ENCODE measurements around the gene ASIP.
"Not testable (repeated sequence)": the region's sequence is repeated elsewhere in the genome, so short reads cannot be mapped to it uniquely, and the experiment has no call there.

Gene ASIP, protein sequence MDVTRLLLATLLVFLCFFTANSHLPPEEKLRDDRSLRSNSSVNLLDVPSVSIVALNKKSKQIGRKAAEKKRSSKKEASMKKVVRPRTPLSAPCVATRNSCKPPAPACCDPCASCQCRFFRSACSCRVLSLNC

DNA sequence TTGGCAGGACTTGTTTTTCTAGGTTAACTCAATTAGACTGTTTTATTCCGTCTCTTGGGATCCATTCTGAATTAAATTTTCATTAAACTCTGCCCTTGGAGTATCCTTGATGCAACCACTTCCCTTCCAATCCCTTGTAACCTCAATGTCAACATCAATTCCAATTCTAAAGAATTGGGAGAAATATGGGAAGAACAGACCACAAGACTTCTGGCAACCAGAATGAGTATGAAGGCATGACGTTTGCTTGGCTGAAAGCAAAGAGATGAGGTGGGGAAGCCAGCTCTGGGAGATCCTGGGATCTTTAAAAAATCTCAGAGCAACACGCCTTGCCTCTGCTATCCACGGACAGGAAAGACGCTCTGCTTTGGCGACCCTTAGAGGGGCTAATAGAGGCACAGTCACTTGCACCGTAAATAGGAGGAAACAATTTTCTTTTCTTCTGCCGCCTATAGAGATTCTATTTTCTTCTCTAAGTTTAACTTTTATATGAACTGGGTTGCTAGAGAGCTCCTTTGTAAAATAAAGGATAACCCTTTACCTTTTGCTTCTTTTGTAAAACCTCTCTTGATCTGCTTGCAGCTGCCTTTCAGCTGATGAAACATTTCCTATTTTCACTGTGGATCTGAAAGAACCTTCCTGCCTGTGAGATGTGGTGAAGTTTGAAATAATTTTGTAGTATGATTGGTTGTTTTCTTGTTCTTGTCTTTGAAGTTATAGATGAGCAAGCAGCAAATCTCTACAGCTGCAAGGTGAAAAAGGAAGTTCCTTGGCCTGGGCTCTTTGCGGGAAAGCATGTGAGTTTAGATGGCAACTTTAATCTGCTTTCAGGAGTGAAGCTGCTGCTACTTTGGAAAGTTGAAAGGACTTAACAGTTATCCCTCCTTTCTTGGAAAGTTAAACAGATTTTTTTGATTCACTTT is at the start of gene ASIP:
TSS of gene ASIP (plus strand) at position 731 of the 923 bp plus-strand sequence. CDS start 18,952 bp downstream, outside the sequence.
- DNase-seq (ENCODE audit: low read depth) = no peak

DNA sequence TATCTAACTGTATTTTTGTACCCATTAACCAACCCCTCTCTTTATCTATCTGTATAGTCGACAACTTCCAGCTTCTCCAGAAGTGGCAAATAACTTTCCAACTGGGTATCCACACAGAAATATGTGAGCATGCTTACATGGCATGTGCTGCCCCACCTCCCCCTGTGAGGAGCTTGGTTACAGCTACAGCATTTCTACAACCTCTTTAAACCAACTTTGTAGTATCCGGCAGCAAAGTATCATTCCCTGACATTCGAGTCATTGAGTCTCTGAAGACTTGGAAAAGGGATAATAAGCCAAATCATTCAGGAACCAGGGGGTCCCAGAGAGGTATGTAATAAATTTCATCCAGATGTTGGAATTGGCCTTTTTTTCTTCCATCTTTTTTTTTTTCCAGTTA is 48.2 kb upstream of the ASIP start:
- DNase-seq (ENCODE audit: low read depth) = no peak

DNA sequence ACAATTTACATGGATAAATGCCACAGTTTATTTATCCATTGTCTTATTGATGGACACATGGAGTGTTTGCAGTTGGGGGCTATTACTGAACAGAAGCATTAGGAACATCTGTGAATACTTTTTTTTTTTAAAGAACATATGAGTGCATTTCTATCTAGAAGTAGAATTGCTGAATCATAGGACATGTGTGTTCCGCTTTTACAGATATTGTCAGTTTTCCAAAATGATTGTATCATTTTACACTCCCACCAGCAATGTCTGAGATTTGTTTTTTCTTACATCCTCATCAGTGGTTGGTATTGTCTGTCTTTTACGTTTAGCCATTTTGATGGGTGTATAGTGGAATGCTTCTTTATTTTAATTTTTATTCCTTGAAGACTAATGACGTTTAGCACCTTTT is 42.0 kb upstream of the ASIP start:
- DNase-seq (ENCODE audit: low read depth) = no peak

DNA sequence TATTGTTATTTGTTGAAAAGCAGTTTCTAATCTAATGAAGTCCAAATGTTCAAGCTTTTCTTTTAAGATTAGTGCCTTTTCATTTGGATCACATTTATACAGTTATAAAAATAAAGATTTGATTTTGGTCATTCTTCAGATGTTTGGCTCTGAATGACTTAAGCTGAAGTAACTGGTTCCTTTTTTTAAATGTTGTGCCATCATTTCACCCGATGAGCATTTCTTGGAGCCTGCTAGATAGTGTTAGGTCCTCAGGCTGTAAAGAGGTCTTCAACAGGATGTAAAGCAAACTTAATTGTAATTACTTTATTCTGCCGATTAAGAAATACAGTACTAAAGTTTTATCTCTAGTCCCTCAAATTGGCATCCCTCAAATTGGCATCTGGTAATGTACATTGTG is 41.2 kb upstream of the ASIP start:
- no peak for DNase-seq (ENCODE audit: low read depth)

DNA sequence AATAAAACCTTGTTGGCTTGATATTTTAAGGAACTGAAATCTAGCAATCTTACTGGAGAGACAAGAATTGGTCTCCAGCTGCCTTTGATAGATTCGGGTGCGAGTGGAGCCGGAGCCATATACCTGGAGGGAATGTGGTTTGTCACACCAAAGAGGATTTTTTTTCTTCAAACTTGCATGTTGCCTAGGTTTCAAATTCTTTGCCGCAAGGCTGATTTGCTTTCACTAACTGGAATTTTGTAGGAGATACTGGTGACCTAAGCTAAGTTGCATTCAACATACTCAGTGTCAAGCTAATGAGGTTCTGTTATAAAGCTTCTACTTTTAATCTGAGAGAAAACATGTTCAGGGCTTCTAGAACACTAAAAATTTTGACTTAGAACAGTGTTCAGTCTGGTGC is 39.7 kb upstream of the ASIP start:
- DNase-seq (ENCODE audit: low read depth) = no peak

DNA sequence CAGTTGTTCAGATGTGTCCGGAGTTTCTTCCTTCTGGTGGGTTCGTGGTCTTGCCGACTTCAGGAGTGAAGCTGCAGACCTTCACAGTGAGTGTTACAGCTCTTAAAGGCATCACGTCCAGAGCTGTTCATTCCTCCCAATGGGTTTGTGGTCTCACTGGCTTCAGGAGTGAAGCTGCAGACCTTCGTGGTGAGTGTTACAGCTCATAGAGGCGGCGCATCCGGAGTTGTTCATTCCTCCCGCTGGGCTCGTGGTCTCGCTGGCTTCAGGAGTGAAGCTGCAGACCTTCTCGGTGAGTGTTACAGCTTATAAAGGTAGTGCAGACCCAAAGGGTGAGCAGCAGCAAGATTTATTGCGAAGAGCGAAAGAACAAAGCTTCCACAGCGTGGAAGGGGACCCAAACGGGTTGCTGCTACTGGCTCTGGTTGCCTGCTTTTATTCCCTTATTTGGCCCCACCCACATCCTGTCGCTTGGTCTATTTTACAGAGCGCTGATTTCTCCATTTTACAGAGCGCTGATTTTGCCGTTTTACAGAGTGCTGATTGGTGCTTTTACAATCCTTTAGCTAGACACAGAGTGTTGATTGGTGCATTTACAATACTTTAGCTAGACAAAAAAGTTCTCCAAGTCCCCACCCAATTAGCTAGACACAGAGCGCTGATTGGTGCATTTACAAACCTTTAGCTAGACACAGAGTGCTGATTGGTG is 35.9 kb upstream of the ASIP start:
- not testable (repeated sequence) for DNase-seq (ENCODE audit: low read depth)

DNA sequence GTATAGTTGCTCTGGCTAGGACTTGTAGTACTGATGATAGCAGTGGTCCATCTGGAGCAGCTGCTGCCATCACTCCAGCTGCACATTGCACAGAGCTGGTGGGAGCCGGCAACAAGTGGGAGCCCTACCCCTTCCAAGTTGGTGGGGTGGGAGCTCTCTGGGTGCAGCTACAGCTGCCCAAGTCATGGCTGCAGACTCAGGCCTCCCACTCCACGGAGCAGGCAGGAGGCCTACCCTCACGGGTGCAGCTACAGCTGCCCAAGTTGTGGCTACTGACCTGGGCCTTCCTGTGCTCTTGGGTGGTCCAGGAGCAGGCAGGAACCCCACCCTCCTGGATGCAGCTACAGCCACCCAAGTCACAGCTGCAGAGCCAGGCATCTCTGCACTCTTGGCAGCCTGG is 32.1 kb upstream of the ASIP start:
- DNase-seq (ENCODE audit: low read depth) = no peak

DNA sequence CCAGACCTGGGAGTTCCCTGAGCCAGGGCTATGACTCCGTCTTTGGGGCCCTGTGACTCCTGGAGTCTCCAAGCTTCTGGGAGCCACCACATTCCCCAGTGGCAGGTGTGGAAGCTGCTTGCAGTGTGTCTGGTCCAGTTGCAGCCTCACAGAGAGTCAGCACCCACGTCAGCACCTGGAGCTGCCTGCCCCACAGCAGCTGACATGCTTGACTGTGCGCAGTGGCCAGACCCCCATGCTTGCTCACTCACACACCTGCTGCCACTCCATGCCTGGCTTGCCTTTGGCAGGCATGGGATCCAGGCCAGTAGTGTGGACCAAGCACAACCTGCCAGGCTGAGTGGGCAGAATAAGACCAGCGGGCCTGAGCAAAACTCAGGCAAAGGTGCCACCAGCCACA is 31.0 kb upstream of the ASIP start:
- no peak for DNase-seq (ENCODE audit: low read depth)

DNA sequence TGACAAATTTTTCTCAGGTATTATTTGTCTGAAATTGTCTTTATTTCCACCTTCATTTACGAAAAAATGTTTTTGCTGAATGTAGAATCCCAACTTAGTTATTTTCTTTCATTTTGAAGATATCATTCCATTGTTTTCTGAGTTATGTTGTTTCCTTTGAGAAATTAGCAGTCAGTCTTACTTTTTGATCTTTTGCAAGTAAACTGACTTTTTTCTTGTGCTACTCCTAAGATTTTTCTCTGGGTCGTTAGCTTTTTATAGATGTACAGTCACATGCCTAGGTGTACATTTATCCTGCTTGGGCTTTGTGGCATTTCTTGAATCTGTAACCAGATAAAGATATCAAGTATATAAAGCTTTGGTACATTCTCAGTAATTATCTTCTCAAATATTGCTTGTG is 29.6 kb upstream of the ASIP start:
- DNase-seq (ENCODE audit: low read depth) = no peak

DNA sequence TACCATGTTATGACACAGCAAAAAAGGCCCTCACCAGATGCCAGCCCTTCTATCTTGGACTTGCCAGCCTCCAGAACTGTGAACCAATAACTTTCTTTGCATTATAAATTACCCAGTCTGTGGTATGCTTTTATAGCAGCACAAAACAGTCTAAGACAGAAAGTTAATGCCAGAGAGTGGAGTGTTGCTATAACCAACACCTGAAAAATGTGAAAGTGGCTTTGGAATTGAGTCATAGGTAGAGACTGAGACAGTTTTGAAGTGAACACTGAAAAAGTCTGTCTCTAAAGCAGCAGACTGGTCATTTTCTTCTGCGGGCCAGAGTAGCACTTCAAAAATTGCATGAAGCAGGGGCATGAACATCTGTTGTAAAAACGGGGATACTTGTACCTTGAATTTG is 28.0 kb upstream of the ASIP start:
- no peak for DNase-seq (ENCODE audit: low read depth)

DNA sequence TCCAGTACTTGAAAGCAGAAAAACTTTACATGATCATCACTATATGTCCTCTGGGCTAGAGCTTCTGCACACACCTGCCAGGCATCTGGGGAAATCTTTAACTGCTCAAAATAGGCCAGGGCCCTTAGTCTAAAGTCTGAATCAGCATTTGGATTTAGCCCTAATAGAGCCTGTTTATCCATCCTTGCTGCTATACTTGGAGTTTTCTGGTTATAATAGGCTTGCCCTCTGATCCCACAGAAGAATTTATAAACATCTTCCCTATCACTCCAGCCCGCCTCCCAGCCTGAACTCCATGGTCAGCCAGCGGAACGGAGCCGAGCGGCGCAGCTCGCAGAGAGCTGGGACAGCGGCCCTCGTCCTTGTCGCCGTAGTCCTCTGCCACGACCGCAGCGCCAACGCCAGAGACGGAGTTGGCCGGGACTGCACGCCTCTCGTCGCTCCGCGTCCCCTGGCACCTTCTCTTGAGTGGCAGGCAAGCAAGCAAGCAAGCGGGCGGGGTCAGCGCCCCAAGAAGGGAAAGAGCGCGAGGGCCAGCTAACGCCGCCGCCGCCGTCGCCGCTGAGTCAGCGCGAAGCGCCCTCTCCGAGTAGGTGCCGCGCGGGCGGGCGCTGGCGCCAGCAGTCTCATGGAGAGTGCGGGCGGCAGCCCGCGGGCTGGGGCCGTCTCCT is 25.4 kb upstream of the ASIP start:
- DNase-seq (ENCODE audit: low read depth) = peak; percentile 9

DNA sequence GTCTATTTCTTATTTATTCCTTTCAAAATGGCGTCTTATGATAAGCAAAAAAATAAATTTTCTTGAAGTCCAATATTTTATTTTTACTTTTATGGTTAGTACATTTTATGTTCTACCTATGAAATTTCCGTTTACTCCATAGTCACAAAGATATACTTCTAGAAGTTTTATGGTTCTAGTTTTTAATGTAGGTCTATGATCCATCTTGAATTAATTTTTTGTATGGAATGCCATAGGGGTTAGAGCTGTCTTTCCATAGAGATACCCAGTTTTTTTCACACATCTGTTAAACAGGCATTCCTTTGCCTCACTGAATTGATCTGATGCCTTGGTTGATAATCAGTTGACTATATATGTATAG is 24.9 kb upstream of the ASIP start:
- no peak for DNase-seq (ENCODE audit: low read depth)

DNA sequence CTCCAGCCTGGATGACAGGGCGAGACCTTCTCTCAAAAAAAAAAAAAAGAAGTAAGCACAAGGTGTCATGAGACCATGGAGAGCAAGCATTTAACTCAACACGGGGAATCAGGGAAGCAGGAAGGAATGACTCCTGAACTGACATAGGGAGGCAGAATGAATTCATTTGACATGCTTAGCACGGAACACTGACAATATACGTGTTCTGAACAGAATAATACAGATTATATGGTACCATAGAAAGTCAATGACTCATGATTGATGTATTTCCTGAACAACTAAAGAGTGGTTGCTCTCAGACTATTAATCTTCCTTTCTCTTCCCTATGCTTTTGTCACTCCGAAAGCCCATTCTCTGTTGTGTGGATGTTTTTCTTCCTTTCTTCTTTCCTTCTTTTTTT is 20.7 kb upstream of the ASIP start:
- no peak for DNase-seq (ENCODE audit: low read depth)

DNA sequence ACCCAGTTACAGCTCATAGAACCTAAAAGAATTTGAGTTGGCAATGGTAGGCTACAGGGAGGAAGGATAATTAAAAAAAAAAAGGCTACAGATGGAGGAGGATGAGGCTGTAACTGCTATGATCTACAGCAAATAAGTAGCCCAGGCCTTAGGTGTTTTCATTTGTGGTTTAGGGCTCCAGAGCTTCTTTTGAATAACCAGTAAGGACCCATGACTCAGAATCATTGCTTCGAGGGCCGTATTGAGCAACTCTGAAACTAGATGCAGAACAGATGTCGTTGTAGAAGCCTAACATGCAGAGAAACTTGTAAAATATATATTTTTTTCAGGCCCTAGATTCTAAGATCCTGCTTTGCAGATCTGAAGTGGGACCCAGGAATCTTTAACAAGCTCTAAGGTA is 19.0 kb upstream of the ASIP start:
- DNase-seq (ENCODE audit: low read depth) = no peak

DNA sequence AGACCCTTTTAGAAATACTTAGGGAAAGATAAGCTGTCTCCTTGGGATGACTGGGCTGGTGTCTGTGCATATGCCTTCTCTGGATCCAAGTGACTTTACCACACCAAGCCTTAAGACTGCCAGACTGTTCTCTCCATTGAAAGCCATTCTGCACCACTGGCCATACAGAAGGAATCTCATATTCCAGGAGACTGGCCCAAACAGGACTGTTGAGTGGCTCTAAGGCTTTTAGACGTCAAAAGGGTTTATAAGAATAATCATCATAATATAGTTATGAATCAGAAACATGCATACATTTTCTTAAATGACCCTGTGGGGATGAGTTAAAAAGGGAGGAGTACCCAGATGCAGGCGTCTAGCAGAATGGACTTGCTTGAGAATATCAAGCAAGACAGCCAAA is 17.0 kb upstream of the ASIP start:
- DNase-seq (ENCODE audit: low read depth) = not testable (repeated sequence)

DNA sequence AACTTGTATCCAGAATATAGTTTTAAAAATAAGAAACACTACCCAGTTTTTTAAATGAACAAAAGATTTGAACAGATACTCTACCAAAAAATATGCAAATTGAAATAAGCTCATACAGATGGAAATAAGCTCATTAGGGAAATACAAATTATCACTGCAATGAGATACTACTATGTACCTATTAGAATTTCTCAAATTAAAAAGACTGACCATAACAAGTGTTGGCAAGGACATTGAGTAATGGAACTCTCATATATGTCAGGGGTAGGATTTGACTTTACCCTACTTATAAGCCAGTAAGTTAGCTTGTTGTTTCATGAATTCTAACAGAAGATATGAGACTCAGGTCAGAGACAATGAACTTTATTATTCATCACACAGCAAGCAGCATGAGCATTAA is 9.6 kb upstream of the ASIP start:
- no peak for DNase-seq (ENCODE audit: low read depth)

DNA sequence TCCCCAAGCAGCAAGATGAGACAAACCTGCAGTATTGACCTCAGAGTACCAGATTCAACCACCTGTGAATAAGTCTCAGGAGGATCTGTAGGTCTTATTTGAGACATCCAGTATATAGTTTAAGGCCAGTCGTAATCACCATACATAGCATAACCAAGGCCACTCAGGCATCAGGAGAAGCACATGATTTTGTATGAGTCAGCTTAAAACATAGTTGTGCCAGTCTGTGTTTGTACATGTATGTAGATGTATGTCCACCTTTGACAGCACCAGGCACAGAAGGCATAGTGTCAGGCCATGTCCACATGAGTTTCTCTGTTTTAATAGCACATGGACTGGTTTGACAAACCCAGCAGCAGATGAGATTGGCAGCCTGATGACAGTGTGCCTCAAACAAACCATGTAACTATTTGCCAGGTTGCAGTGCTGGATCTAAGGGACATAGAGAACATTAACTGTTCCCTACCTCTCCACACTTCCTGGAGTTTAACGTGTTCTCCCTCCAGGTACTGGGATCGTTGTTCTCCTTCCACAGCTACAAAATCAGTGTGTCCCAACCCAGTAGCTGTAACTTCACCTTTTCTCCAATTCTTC is 8.6 kb upstream of the ASIP start:
- DNase-seq (ENCODE audit: low read depth) = no peak

DNA sequence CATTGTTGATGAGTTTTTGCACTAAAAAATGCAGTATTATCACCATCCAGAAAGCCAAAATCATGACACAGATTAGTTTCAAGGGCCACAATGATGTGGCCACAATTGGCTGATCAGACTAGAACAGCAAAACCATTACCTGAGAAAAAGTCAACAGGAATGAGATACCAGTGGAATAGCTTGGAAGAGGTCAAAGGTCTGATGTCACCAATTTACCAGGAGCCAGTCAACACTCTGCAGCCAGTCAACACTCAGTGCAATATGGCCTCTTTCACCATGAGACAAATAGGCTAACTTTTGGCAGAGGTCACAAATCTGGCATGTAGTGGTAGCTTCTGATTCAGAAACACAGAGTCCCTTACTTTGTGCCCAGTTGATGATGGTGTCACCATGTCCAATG is 7.5 kb upstream of the ASIP start:
- no peak for DNase-seq (ENCODE audit: low read depth)

DNA sequence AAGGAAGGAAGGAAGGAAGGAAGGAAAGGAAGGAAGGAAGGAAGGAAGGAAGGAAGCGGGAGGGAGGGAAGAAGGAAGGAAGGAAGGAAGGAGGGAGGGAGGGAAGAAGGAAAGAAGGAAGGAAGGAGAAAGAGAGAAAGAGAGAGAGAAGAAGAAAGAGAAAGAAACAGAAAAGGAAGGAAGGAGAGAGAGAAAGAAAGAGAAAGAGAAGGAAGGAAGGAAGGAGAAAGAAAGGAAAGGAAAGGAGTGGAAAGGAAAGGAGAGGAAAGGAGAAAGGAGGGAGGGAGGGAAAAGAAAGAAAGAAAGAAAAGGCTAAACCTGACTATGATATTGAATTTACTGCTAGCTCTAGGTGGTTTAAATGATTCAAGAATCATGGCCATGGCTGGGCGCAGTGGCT is 5.3 kb upstream of the ASIP start:
- DNase-seq (ENCODE audit: low read depth) = no peak

DNA sequence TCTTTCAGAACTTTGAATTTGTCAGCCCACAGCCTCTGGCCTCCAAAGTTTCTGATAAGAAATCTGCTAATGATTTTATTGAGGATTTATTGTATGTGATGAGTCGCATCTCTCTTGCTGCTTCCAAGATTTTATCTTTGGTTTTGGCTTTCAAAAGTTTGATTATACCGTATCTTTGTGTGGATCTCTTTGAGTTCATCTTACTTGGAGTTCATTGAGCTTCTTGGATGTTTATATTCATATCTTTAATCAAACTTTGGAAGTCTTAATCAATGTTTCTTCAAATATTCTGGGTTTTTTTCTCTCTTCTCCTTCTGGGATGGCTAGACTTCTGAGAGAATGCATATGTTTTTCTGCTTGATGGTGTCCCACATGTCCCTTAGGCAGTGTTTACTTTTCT is 3.3 kb upstream of the ASIP start:
- DNase-seq (ENCODE audit: low read depth) = no peak

DNA sequence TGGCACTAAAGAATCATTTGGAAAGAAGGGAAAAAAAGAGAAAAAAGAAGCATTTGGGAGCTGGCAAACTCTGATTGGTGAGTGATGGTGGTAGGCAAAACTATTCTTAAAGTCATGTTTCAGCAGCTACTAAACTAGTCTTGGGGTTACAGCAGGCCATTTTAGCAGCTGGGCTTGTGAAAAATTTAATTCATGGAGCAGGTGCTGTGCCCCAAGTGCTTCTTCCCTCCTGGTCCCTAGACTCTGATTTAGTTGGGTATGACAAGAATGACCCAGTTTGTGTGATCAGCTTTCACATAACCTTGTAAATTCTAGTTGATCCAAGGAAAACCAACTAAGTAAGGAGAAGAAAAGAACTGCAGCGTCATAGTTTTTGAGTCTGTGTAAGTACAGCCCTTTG is 1.1 kb upstream of the ASIP start:
- no peak for DNase-seq (ENCODE audit: low read depth)

DNA sequence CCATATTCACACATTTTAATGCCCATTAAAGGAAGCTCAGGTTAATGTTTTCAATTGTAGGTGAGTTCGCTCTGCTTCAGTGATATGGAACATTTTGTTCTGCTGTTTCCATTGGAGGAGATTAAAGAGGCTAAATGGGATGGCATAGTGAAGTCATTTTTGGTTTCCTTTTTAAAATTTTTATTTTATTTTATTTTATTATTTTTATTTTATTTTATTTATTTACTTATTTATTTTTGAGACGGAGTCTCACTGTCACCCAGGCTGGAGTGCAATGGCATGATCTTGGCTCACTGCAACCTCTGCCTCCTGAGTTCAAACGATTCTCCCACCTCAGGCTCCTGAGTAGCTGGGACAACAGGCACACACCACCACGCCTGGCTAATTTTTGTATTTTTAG is 792 bp downstream of the ASIP start:
- not testable (repeated sequence) for DNase-seq (ENCODE audit: low read depth)

Measured in activated gamma-delta T cell treated with anti-CD3 and anti-CD28 coated beads, Interleukin-2, amount 50 U/mL, for 16 hours (primary cell).